H9 (cell line): ENCODE measurements around the gene PPARD. TPM values are rescaled to one million over a fixed set of nuclear protein-coding genes. Genes with fewer than 3 reads are reported as not detected.

Experiments used
- DNase-seq: peaks from one replicate; pipeline ENCODE4 v3.0.0-alpha.2; 2017
- H2AFZ ChIP-seq: one replicate; pipeline ENCODE4 v1.6.1; 2013; ENCODE audit warnings: mild to moderate bottlenecking, low read length, control low read depth, moderate library complexity
- H2AK5ac ChIP-seq: 2 replicates; pipeline ENCODE4 v1.6.1; 2013; ENCODE audit warnings: low read length, control low read depth, mixed read lengths; ENCODE audit not compliant: insufficient read length
- H2BK120ac ChIP-seq: one replicate; pipeline ENCODE4 v1.6.1; 2013; ENCODE audit warnings: low read depth, mild to moderate bottlenecking, low read length, control low read depth, inconsistent platforms; ENCODE audit not compliant: poor library complexity, severe bottlenecking
- H2BK12ac ChIP-seq: 2 replicates; pipeline ENCODE4 v1.6.1; 2013; ENCODE audit warnings: low read length, control low read depth, mixed read lengths, low read depth; ENCODE audit not compliant: insufficient read length
- H2BK15ac ChIP-seq: 2 replicates; pipeline ENCODE4 v1.6.1; 2013; ENCODE audit warnings: low read depth, low read length, control low read depth
- H2BK20ac ChIP-seq: one replicate; pipeline ENCODE4 v1.6.1; 2013; ENCODE audit warnings: low read depth, mild to moderate bottlenecking, low read length, control low read depth, inconsistent platforms; ENCODE audit not compliant: poor library complexity, severe bottlenecking
- H2BK5ac ChIP-seq: 2 replicates; pipeline ENCODE4 v1.6.1; 2013; ENCODE audit warnings: low read length, control low read depth, mixed read lengths; ENCODE audit not compliant: insufficient read length
- H3K14ac ChIP-seq: 2 replicates; pipeline ENCODE4 v1.6.1; 2013; ENCODE audit warnings: low read length, control low read depth; ENCODE audit not compliant: insufficient read depth
- H3K18ac ChIP-seq: 2 replicates; pipeline ENCODE4 v1.6.1; 2013; ENCODE audit warnings: low read depth, mild to moderate bottlenecking, mixed read lengths, low read length, control low read depth; ENCODE audit not compliant: insufficient read length
- H3K23ac ChIP-seq: 2 replicates; pipeline ENCODE4 v1.6.1; 2013; ENCODE audit warnings: low read length, control low read depth, mixed read lengths, low read depth; ENCODE audit not compliant: insufficient read length
- H3K23me2 ChIP-seq: 2 replicates; pipeline ENCODE4 v1.6.1; 2013; ENCODE audit warnings: low read depth, mild to moderate bottlenecking, mixed read lengths, low read length, control low read depth; ENCODE audit not compliant: insufficient read length, poor library complexity, severe bottlenecking
- H3K27ac ChIP-seq: 2 replicates; pipeline ENCODE4 v1.5.1; 2013; ENCODE audit warnings: low read length, control low read depth, mixed read lengths, low read depth; ENCODE audit not compliant: insufficient read length
- H3K27me3 ChIP-seq: 2 replicates; pipeline ENCODE4 v1.6.1; 2013; ENCODE audit warnings: low read length, control low read depth, inconsistent platforms; ENCODE audit not compliant: insufficient read depth
- H3K4ac ChIP-seq: 2 replicates; pipeline ENCODE4 v1.6.1; 2013; ENCODE audit warnings: low read depth, mild to moderate bottlenecking, control low read depth, inconsistent platforms, low read length, moderate library complexity
- H3K4me1 ChIP-seq: 2 replicates; pipeline ENCODE4 v1.6.1; 2013; ENCODE audit warnings: low read length, control low read depth, inconsistent platforms; ENCODE audit not compliant: insufficient read depth
- H3K4me2 ChIP-seq: 2 replicates; pipeline ENCODE4 v1.6.1; 2013; ENCODE audit warnings: low read length, control low read depth, mixed read lengths; ENCODE audit not compliant: insufficient read length, insufficient read depth
- H3K56ac ChIP-seq: 2 replicates; pipeline ENCODE4 v1.6.1; 2013; ENCODE audit warnings: low read depth, mild to moderate bottlenecking, mixed read lengths, low read length, control low read depth; ENCODE audit not compliant: insufficient read length
- H3K79me1 ChIP-seq: 2 replicates; pipeline ENCODE4 v1.6.1; 2013; ENCODE audit warnings: low read depth, mild to moderate bottlenecking, moderate library complexity, low read length, control low read depth, inconsistent platforms; ENCODE audit not compliant: insufficient read depth, poor library complexity, severe bottlenecking
- H3K79me2 ChIP-seq: 2 replicates; pipeline ENCODE4 v1.6.1; 2013; ENCODE audit warnings: low read length, control low read depth, inconsistent platforms; ENCODE audit not compliant: insufficient read depth
- H3K9ac ChIP-seq: 2 replicates; pipeline ENCODE4 v1.6.1; 2013; ENCODE audit warnings: low read length, control low read depth, mixed read lengths; ENCODE audit not compliant: insufficient read length; ENCODE audit errors: extremely low read depth
- H3K9me3 ChIP-seq: one replicate; pipeline ENCODE4 v1.6.1; 2013; ENCODE audit warnings: low read depth, low read length, inconsistent platforms; ENCODE audit not compliant: control insufficient read depth
- H3T11ph ChIP-seq: one replicate; pipeline ENCODE4 v1.6.1; 2013; ENCODE audit warnings: mild to moderate bottlenecking, low read length, control low read depth, inconsistent platforms
- H4K20me1 ChIP-seq: one replicate; pipeline ENCODE4 v1.6.1; 2013; ENCODE audit not compliant: control insufficient read depth, insufficient read length, insufficient read depth
- H4K5ac ChIP-seq: 2 replicates; pipeline ENCODE4 v1.6.1; 2013; ENCODE audit warnings: low read depth, mild to moderate bottlenecking, mixed read lengths, low read length, control low read depth; ENCODE audit not compliant: insufficient read length
- H4K8ac ChIP-seq: replicated peaks from 2 replicates; pipeline ENCODE4 v1.6.1; 2013; ENCODE audit warnings: low read length, control low read depth, mixed read lengths, low read depth; ENCODE audit not compliant: insufficient read length
- H4K91ac ChIP-seq: 2 replicates; pipeline ENCODE4 v1.6.1; 2013; ENCODE audit warnings: low read depth, mild to moderate bottlenecking, moderate library complexity, mixed read lengths, low read length, control low read depth; ENCODE audit not compliant: insufficient read length
- H3K27ac Mint-ChIP-seq, 3 experiments: 2 replicates in 2 of 3; 3 replicates in 1 of 3; pipeline ENCODE4 v1.8.0; 2020 to 2021; ENCODE audit warnings: mixed read lengths in 3 of 3, mild to moderate bottlenecking in 1 of 3, moderate library complexity in 1 of 3
- H3K27me3 Mint-ChIP-seq: 2 replicates; pipeline ENCODE4 v1.8.0; 2021; ENCODE audit warnings: low read depth, mild to moderate bottlenecking, moderate library complexity, mixed read lengths
- H3K36me3 Mint-ChIP-seq, 3 experiments: 2 replicates in 2 of 3; 3 replicates in 1 of 3; pipeline ENCODE4 v1.8.0; 2020 to 2021; ENCODE audit warnings: low read depth in 3 of 3, mixed read lengths in 3 of 3; ENCODE audit not compliant: insufficient read depth in 1 of 3
- H3K4me1 Mint-ChIP-seq, 2 experiments: 2 replicates each; pipeline ENCODE4 v1.8.0; 2020; ENCODE audit warnings: mixed read lengths in 2 of 2
- H3K4me3 Mint-ChIP-seq, 2 experiments: 2 replicates in 1 of 2; 3 replicates in 1 of 2; pipeline ENCODE4 v1.8.0; 2020 to 2021; ENCODE audit warnings: mild to moderate bottlenecking in 2 of 2, mixed read lengths in 2 of 2, moderate library complexity in 1 of 2
- H3K9me3 Mint-ChIP-seq, 2 experiments: 2 replicates in 1 of 2; 3 replicates in 1 of 2; pipeline ENCODE4 v1.8.0; 2020; ENCODE audit warnings: mild to moderate bottlenecking in 2 of 2, mixed read lengths in 2 of 2, moderate library complexity in 1 of 2
- CTCF ChIP-seq: fragments of 200-600 bp; sonication (generic); conservative IDR thresholded peaks from 3 replicates; pipeline ENCODE4 v1.8.0; 2021; ENCODE audit warnings: antibody characterized with exemption, mild to moderate bottlenecking
- WGBS: extraction: QIAGEN DNeasy Blood & Tissue Kit; methylation state at CpG from one replicate; pipeline ENCODE4 v1.1.7; 2013; ENCODE audit warnings: missing lambda C conversion rate, low lambda C conversion rate, mixed read lengths; ENCODE audit not compliant: insufficient read length; ENCODE audit errors: extremely low coverage; 5-methylcytosine and 5-hydroxymethylcytosine counted together
- total RNA-seq: library from RNA; stranded (reverse); gene quantifications from 2 replicates; pipeline ENCODE4 v1.2.1, GENCODE V29; 2021

The PPARD gene
- total RNA-seq, 1 experiment from 2014 or later, result 11.7 TPM

- H3K23ac ChIP-seq, result no peak overlapping the region
- H2BK15ac ChIP-seq, result no peak overlapping the region
- Mint-ChIP-seq H3K27ac (no peak overlapping the region), H3K9me3 (peaks cover 7 to 9% of the 10 kb centered on the region in 2 experiments; a peak in 3 of 5 replicates), H3K4me3 (peak overlapping the region; percentile 89 to 91), H3K27me3 (no peaks in the 10 kb centered on the region; the same call in 1 of the 2 replicates), H3K4me1 (peaks cover 13 to 16% of the 10 kb centered on the region in 2 experiments), H3K36me3 (peaks cover 9 to 16% (median 12%) of the 10 kb centered on the region in 3 experiments; a peak in 6 of 7 replicates)
- H2AFZ ChIP-seq, result no peak overlapping the region
- TF ChIP-seq CTCF, result no peak
- no peak overlapping the region for H2BK5ac ChIP-seq
- H3T11ph ChIP-seq, result no peak overlapping the region
- H3K4ac ChIP-seq, result no peak overlapping the region
- H3K4me1 ChIP-seq, result peaks cover 5% of the 10 kb centered on the region; the same call in 1 of the 2 replicates
- no peak overlapping the region for H2BK120ac ChIP-seq
- H3K27ac ChIP-seq, result no peak overlapping the region
- WGBS, result no CpG with 5 or more reads among the region's 6 CpGs
- H3K18ac ChIP-seq, result no peak overlapping the region
- H3K79me2 ChIP-seq, result peaks cover 2% of the 10 kb centered on the region; the same call in 1 of the 2 replicates
- no peaks in the 10 kb centered on the region for H3K79me1 ChIP-seq
- no peak overlapping the region for H4K5ac ChIP-seq
- no peaks in the 10 kb centered on the region for H3K9me3 ChIP-seq
- no peak overlapping the region for H4K91ac ChIP-seq
- DNase-seq, result no peak
- H3K4me2 ChIP-seq, result no peak overlapping the region
- H3K9ac ChIP-seq, result no peak overlapping the region
- no peak overlapping the region for H3K14ac ChIP-seq
- H2AK5ac ChIP-seq, result no peak overlapping the region
- no peaks in the 10 kb centered on the region for H3K27me3 ChIP-seq
- H2BK20ac ChIP-seq, result no peak overlapping the region
- no peak overlapping the region for H3K56ac ChIP-seq
- H4K20me1 ChIP-seq, result no peaks in the 10 kb centered on the region
- H3K23me2 ChIP-seq, result peaks cover 5% of the 10 kb centered on the region
- H4K8ac ChIP-seq, result no peak overlapping the region
- no peak overlapping the region for H2BK12ac ChIP-seq
Observed at GRCh38 chr6:35343835-35344550, 1.6 kb downstream of the PPARD start.
